Activated CD4-positive, alpha-beta T cell treated with anti-CD3 and anti-CD28 coated beads for 36 hours (primary cell): ENCODE measurements around the gene EIF5A. TPM values are rescaled to one million over a fixed set of nuclear protein-coding genes. Genes with fewer than 3 reads are reported as not detected.

Experiments
- ATAC-seq: fragments of 200-7000 bp; cut with Tn5 transposase; one replicate; pipeline ENCODE4 v1.10.0; 2021; ENCODE audit warnings: mild to moderate bottlenecking, moderate library complexity
- CTCF ChIA-PET: fragments of 350-600 bp; sonication (Branson Sonifier 250); formaldehyde crosslinking; loops from one replicate; lab custom pipeline; 2021; ENCODE audit warnings: antibody characterized with exemption; lab: Charles Lee
- POLR2A ChIA-PET: fragments of 350-600 bp; sonication (Branson Sonifier 250); formaldehyde crosslinking; loops from one replicate; lab custom pipeline; 2021; ENCODE audit warnings: antibody characterized with exemption, inconsistent platforms; lab: Charles Lee
- DNase-seq: peaks from one replicate; pipeline ENCODE4 v3.0.0-alpha.2; 2020
- H3K27ac Mint-ChIP-seq: one replicate; pipeline ENCODE4 v1.8.0; 2021; ENCODE audit warnings: mixed read lengths
- H3K27me3 Mint-ChIP-seq: one replicate; pipeline ENCODE4 v1.8.0; 2021; ENCODE audit warnings: mixed read lengths
- H3K36me3 Mint-ChIP-seq: one replicate; pipeline ENCODE4 v1.8.0; 2021; ENCODE audit warnings: low read depth, mixed read lengths
- H3K4me1 Mint-ChIP-seq: one replicate; pipeline ENCODE4 v1.8.0; 2021; ENCODE audit warnings: mixed read lengths
- H3K4me3 Mint-ChIP-seq: one replicate; pipeline ENCODE4 v1.8.0; 2021; ENCODE audit warnings: mild to moderate bottlenecking, moderate library complexity, mixed read lengths
- H3K9me3 Mint-ChIP-seq: one replicate; pipeline ENCODE4 v1.8.0; 2021; ENCODE audit warnings: low read depth, mixed read lengths
- intact Hi-C, 2 experiments: fragments of 100-400 bp; cut with DNase I in 1 of 2; cut with micrococcal nuclease in 1 of 2; formaldehyde crosslinking; loops; one replicate each; pipeline versions ENCODE4 v1.14.2 to v1.15.1; 2022 to 2024; cut with DNase I, micrococcal nuclease
- total RNA-seq, 2 experiments: library from RNA; stranded (reverse); gene quantifications; one replicate each; pipeline ENCODE4 v1.2.3, GENCODE V29; 2021

EIF5A gene
- total RNA-seq, 2 experiments from 2014 or later = 780 to 934 TPM

DNA sequence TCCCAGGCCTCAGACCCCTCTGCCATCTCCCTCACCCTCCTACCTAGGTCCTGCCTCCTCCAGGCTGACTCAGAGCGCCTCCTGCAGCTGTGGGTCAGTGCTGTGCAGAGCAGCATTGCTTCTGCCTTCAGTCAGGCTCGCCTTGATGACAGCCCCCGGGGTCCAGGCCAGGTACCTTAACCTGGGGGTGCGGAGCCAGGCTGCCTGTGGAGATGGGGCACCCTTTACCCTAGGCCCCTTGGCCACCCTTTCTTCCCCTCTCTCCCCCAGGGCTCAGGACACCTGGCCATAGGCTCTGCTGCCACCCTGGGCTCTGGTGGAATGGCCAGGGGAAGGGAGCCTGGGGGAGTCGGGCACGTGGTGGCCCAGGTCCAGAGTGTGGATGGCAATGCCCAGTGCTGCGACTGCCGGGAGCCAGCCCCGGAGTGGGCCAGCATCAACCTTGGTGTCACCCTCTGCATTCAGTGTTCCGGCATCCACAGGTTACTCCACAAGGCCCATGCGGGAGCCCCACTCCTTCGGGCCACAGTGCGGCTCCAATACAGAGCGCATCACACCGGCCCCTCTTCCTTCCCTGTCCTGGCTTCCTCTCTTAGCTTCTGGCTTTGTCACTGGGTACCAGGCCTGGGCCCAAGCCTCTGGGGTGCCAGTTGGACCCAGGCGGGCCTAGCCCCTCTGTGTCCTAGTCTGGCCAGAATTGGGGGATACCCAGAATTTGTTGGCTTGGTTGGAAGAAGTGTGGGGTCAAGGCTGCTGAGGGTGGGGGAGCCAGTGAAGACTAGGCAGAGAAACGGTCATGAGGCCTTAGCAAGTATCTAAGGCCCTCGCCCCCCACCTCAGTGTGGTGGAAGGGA is 39.6 kb downstream of the EIF5A start:
- CTCF ChIA-PET = interaction anchor here (0.5 to 4.1 kb wide), 6 partner anchors 10 to 90 kb away, joined by 3 to 15 read pairs (median 5); partner anchors contain the start of genes ACAP1 and NEURL4

DNA sequence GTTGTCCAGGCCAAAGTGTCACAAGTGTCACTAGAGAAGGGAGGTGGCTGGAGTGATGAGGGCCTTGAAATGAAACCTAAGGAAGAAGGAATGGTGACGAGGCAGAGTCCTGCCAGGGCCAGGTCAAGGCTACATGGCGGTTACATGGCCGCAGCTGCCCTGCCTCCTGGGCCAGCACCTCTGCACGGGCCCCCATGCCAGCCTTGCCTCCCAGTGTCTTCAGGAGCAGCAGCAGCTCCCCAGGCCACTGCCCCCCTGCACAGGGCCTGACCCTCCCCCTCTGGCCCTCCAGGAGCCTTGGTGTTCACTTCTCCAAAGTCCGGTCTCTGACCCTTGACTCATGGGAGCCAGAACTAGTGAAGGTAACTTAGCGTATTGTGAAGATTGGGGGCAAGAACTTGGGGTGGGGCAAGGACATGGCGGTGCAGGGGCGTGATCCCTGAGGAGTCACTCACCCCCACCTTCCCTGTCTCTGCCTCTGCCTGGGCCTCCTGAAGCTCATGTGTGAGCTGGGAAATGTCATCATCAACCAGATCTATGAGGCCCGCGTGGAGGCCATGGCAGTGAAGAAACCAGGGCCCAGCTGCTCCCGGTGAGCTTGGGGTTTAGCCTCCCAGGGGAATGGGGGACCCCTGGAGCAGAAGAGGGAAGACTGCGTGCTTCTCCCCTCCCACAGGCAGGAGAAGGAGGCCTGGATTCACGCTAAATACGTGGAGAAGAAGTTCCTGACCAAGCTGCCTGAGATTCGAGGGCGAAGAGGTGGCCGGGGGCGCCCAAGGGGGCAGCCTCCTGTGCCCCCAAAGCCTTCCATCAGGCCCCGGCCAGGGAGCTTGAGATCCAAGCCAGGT is 40.4 kb downstream of the EIF5A start:
- Mint-ChIP-seq H3K9me3 (no peaks in the 10 kb centered on the region), H3K27ac (no peak overlapping the region), H3K27me3 (no peaks in the 10 kb centered on the region), H3K36me3 (peaks cover 53% of the 10 kb centered on the region), H3K4me1 (peaks cover 37% of the 10 kb centered on the region), H3K4me3 (no peak overlapping the region)
- intact Hi-C loops = no loop called here
- POLR2A ChIA-PET = interaction anchor here (0.7 kb wide), 1 partner anchor 27 kb away, joined by 3 read pairs; no protein-coding TSS in a partner anchor
- ATAC-seq = no peak
- DNase-seq = no peak
- CTCF ChIA-PET = interaction anchor here (0.5 to 4.1 kb wide), 9 partner anchors 9 to 131 kb away, joined by 3 to 18 read pairs (median 3); partner anchors contain the start of genes ACAP1 and NEURL4

More for the DNA sequence above, 39.6 kb downstream of the EIF5A start:
- no peak overlapping the region for H3K27ac Mint-ChIP-seq
- H3K4me3 Mint-ChIP-seq = no peak overlapping the region
- POLR2A ChIA-PET = interaction anchor here (0.7 kb wide), 1 partner anchor 26 kb away, joined by 3 read pairs; no protein-coding TSS in a partner anchor
- DNase-seq (no peak), ATAC-seq (no peak)
- peaks cover 49% of the 10 kb centered on the region for H3K36me3 Mint-ChIP-seq
- peaks cover 30% of the 10 kb centered on the region for H3K4me1 Mint-ChIP-seq
- H3K9me3 Mint-ChIP-seq = no peaks in the 10 kb centered on the region
- intact Hi-C loops = loop anchor here in 1 of 2 experiments (1.0 kb wide), 1 partner anchor 67 kb away; no protein-coding TSS in a partner anchor
- H3K27me3 Mint-ChIP-seq = no peaks in the 10 kb centered on the region

DNA sequence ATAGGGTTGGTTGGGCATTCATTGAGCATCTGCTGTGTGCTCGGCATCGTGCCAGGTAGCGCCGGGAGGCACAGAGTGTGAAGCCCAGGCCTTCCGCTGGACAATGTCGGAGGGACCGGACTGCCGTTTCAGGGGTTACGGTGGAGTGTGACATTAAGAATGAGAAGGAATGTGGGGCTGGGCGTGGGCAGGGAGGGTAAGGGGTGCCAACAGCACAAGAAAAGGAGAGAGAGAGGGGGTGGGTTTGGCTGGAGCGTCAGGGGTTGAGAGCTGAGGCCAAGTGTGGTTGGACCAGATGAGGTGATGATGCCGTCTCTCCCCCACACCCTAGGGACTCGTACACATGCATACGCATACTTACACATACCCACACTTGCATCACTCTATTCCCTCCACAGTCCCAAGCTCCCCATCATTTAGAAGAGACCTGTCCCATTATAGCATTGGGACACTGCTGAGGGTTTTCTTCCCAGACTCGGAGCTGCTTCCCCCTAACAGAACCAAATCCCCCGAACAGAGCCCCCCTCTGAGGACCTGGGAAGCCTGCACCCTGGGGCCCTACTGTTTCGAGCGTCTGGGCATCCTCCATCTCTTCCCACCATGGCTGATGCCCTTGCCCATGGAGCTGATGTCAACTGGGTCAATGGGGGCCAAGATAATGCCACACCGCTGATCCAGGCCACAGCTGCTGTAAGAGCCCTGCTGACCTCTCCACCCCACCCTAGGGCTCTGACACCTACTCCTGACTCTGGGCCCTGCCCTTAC is 41.2 kb downstream of the EIF5A start:
- no peak overlapping the region for H3K4me3 Mint-ChIP-seq
- ATAC-seq = no peak
- no peak for DNase-seq
- no peaks in the 10 kb centered on the region for H3K27me3 Mint-ChIP-seq
- peaks cover 39% of the 10 kb centered on the region for H3K4me1 Mint-ChIP-seq
- no peak overlapping the region for H3K27ac Mint-ChIP-seq
- intact Hi-C loops = no loop called here
- POLR2A ChIA-PET = interaction anchor here (1.6 kb wide), 1 partner anchor 19 kb away, joined by 4 read pairs; no protein-coding TSS in a partner anchor
- CTCF ChIA-PET = interaction anchor here (0.5 to 3.8 kb wide), 10 partner anchors 8 to 171 kb away, joined by 3 to 18 read pairs (median 3); partner anchors contain the start of gene ACAP1
- peaks cover 51% of the 10 kb centered on the region for H3K36me3 Mint-ChIP-seq
- no peaks in the 10 kb centered on the region for H3K9me3 Mint-ChIP-seq

DNA sequence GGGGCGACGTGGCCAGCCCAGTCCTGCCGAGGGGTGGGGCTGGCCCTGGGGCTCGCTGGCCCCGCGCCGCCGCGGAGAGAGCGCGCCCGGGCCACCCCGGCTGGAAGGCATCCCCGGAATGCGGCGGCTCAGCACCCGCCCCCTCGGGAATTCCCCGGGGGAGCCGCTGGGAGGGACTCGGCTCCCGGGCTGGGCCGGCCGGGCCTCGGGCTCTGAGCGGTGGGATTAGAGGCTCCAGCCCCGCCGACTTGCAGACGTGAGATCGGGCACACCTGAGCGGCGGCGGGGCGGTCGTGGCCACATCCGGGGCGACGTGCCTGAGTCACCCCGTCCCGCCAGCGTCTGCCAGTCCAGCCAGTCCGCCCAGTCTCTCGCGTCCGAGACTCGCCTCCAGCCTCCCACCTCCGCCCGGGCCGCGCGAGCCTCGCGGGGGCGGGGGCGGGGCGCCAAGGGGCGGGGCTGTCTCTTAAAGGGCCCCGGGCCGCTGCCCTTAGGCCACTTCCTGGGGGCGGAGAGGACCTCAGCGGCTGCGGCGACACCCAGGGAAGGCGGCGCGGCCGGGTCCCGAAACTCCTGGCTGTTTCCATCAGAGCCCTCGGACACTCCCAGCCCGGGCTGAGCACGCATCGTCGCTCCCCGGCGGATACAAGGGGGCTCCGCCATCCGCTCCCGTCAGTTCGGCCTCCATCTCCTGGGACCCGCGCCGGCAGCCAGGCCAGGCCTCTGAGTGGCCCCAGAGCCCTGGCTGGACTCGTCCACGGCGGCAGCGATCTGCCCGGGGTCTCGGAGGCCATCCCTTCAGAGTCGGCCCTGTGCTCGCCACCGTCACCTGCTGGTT is 44.5 kb downstream of the EIF5A start, which contains the start of gene KCTD11:
Gene KCTD11, plus strand, starts transcription at position 498 of the 838 bp plus-strand sequence.
- Mint-ChIP-seq H3K27me3 (no peaks in the 10 kb centered on the region), H3K27ac (peak within 1 kb of the TSS; percentile 84), H3K4me1 (peaks cover 55% of the 10 kb centered on the region), H3K36me3 (peaks cover 35% of the 10 kb centered on the region), H3K9me3 (no peaks in the 10 kb centered on the region), H3K4me3 (peak within 1 kb of the TSS; percentile 79)
- ChIA-PET POLR2A (no interaction called here), CTCF (interaction anchor here (0.6 to 3.8 kb wide), 3 partner anchors 15 to 232 kb away, joined by 3 to 18 read pairs (median 3); partner anchors contain the start of genes ACAP1, MPDU1 and TMEM256)
- intact Hi-C loops = loop anchor here (1.0 to 5.0 kb wide), 8 partner anchors 15 to 490 kb away; partner anchors contain the start of genes ACAP1 (in 1 of the 2), GPS2 (in 1 of the 2), NEURL4 (in 1 of the 2) and PLSCR3 (in 1 of the 2)
- ATAC-seq = peak; percentile 58
- DNase-seq = peak; percentile 90

DNA sequence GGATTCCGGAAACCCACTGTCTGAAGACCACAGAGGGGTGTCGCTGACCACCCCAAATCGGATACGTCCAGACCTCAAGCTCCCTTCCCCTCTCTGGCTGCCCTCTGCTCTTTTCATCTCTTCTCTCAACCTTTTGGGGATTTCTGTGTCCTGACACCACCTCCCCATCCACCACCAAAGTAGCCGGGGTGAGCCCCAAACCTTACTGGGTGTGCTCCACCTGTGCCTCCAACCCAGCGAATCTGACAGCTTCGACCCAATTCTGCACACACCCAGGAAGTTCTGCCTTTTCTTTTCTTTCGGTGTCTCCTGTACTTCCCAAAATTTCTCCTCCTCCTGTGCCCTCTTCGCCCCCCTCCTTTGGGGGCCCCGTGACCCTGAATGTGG is 45.1 kb downstream of the EIF5A start:
- Mint-ChIP-seq H3K4me3 (peak overlapping the region; percentile 79), H3K27ac (peak overlapping the region; percentile 84), H3K9me3 (no peaks in the 10 kb centered on the region), H3K36me3 (peaks cover 30% of the 10 kb centered on the region), H3K4me1 (peaks cover 53% of the 10 kb centered on the region), H3K27me3 (no peaks in the 10 kb centered on the region)
- POLR2A ChIA-PET = no interaction called here
- intact Hi-C loops = loop anchor here (2.0 to 5.0 kb wide), 2 partner anchors 84 to 490 kb away; no protein-coding TSS in a partner anchor
- CTCF ChIA-PET = interaction anchor here (1.0 kb wide), 1 partner anchor 237 kb away, joined by 3 read pairs; no protein-coding TSS in a partner anchor
- no peak for ATAC-seq
- peak; percentile 36 for DNase-seq

DNA sequence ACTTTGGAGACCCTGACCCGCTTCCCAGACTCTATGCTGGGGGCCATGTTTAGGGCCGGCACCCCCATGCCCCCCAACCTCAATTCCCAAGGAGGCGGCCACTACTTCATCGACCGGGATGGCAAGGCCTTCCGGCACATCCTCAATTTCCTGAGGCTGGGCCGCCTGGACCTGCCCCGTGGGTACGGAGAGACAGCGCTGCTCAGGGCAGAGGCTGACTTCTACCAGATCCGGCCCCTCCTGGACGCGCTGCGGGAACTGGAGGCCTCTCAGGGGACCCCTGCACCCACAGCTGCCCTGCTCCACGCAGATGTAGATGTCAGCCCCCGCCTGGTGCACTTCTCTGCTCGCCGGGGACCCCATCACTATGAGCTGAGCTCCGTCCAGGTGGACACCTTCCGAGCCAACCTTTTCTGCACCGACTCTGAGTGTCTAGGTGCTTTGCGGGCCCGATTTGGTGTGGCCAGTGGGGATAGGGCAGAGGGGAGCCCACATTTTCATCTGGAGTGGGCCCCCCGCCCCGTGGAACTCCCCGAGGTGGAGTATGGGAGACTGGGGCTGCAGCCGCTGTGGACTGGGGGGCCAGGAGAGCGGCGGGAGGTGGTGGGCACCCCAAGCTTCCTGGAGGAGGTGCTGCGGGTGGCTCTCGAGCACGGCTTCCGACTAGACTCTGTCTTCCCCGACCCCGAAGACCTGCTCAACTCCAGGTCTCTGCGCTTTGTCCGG is 45.6 kb downstream of the EIF5A start:
- H3K27ac Mint-ChIP-seq = peak overlapping the region; percentile 84
- no peaks in the 10 kb centered on the region for H3K27me3 Mint-ChIP-seq
- H3K4me1 Mint-ChIP-seq = peaks cover 52% of the 10 kb centered on the region
- ChIA-PET CTCF (interaction anchor here (0.8 to 4.0 kb wide), 6 partner anchors 12 to 320 kb away, joined by 3 to 23 read pairs (median 3); partner anchors contain the start of gene NEURL4), POLR2A (interaction anchor here (0.7 to 0.8 kb wide), 2 partner anchors 22 to 87 kb away, joined by 3 read pairs; no protein-coding TSS in a partner anchor)
- peak overlapping the region; percentile 79 for H3K4me3 Mint-ChIP-seq
- intact Hi-C loops = loop anchor here (2.0 to 5.0 kb wide), 2 partner anchors 84 to 489 kb away; no protein-coding TSS in a partner anchor
- H3K9me3 Mint-ChIP-seq = no peaks in the 10 kb centered on the region
- ATAC-seq (no peak), DNase-seq (no peak)
- H3K36me3 Mint-ChIP-seq = peaks cover 30% of the 10 kb centered on the region

DNA sequence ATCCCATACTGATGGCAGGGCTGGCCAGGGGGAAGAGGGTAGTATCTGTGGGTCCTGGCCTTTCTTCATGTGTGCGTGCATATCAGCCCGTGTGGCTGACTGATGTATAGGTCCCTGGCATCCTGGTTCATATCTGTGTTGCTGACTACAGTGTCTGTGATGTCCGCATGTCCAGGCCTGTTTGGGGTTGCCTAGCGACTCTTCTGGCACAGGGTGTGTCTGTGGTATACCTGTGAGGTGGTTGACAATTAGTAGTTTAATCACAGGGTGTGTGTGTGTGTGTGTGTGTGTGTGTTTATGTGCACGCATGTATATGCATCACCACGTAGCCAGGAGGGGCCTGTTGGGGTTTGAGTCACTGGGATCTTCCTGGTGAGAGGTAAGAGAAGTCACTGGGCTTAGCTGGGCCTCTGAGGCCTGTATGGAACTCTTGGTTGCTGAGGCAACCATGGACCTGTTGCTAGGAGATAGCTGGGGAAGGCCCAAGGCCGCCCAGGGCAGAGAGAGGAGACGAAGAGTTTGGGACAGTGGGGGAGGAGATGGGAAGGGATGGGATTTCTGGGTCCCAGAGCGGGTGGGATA is 46.9 kb downstream of the EIF5A start:
- Mint-ChIP-seq H3K4me3 (no peak overlapping the region), H3K36me3 (peaks cover 22% of the 10 kb centered on the region), H3K9me3 (no peaks in the 10 kb centered on the region), H3K27ac (peak overlapping the region; percentile 2), H3K4me1 (peaks cover 42% of the 10 kb centered on the region), H3K27me3 (no peaks in the 10 kb centered on the region)
- peak; percentile 77 for DNase-seq
- ChIA-PET POLR2A (interaction anchor here (1.0 kb wide), 1 partner anchor 333 kb away, joined by 4 read pairs; the partner anchor contains the start of gene TP53), CTCF (interaction anchor here (0.6 to 4.0 kb wide), 13 partner anchors 13 to 319 kb away, joined by 3 to 27 read pairs (median 3); partner anchors contain the start of genes ACAP1, NEURL4, SENP3 and TMEM102)
- intact Hi-C loops = loop anchor here (2.0 to 5.0 kb wide), 2 partner anchors 206 to 488 kb away; partner anchors contain the start of gene SENP3 (in 1 of the 2)
- ATAC-seq = peak; percentile 51

DNA sequence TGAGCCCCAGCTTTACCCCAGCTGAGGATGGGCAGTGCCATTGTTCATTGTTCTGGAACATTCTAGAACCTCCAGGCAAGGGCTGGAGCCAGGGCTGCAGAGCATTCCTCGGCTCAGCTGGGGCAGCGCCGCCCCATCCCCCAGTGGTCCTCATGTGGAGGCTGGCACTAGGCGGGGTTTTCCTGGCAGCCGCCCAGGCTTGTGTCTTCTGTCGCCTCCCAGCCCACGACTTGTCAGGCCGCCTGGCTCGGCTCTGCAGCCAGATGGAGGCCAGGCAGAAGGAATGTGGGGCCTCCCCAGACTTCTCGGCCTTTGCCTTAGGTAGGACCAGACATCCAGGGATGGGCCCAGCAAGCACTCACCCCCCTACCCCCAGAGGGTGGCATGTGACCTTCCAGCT is 47.6 kb downstream of the EIF5A start, which contains the start of gene TMEM95:
Gene TMEM95, plus strand, starts transcription at position 104 of the 400 bp plus-strand sequence. Its CDS starts 49 bp downstream, at position 153.
- intact Hi-C loops = loop anchor here in 1 of 2 experiments (2.0 kb wide), 1 partner anchor 206 kb away; the partner anchor contains the start of gene SENP3
- POLR2A ChIA-PET = interaction anchor here (1.0 kb wide), 1 partner anchor 332 kb away, joined by 4 read pairs; the partner anchor contains the start of gene TP53
- no peak within 1 kb of the TSS for H3K4me3 Mint-ChIP-seq
- H3K36me3 Mint-ChIP-seq = peaks cover 16% of the 10 kb centered on the region
- no peak for ATAC-seq
- peaks cover 35% of the 10 kb centered on the region for H3K4me1 Mint-ChIP-seq
- H3K27me3 Mint-ChIP-seq = no peaks in the 10 kb centered on the region
- peak within 1 kb of the TSS; percentile 2 for H3K27ac Mint-ChIP-seq
- H3K9me3 Mint-ChIP-seq = no peaks in the 10 kb centered on the region
- CTCF ChIA-PET = interaction anchor here (0.6 to 4.0 kb wide), 20 partner anchors 10 to 317 kb away, joined by 3 to 27 read pairs (median 5); partner anchors contain the start of genes ACAP1, NEURL4, SENP3 and SOX15
- no peak for DNase-seq
